ENCODE measurements around the gene TAF4B.
"Not testable (repeated sequence)": the region's sequence is repeated elsewhere in the genome, so short reads cannot be mapped to it uniquely, and the experiment has no call there.

Gene TAF4B

DNA sequence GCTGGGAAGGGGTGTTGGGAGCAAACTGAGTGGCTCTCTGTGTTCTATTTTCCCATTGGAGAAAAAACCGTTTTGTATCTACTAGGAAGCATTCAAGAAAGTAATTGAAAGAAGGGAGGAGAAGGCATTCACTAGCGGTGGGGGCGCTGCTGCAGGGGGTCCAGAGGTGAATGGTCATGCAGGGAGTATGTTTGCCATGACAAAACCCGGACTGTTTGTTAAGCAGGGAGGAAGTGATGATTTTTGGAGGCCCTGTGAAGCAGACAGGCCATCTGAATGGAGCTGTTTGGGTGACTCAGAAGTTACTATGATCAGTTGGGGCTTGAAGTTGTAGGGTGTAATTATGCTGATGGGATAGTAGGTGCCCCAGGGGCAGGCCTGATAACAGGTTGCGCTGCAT lies 7.0 kb downstream of the TAF4B start:
- ChIA-PET CTCF (no interaction called here), POLR2A (no interaction called here)
- Histone ChIP-seq H3K4me3 (ENCODE audit: low read depth, low read length) (no peak overlapping the region), H3K4me1 (ENCODE audit: control insufficient read depth, insufficient read depth, low read length) (peaks cover 6% of the 10 kb centered on the region; the same call in 1 of the 2 replicates), H3K36me3 (ENCODE audit: control insufficient read depth in 2 of 2, insufficient read depth in 1 of 2, low read length in 2 of 2) (no peaks in the 10 kb centered on the region), H3K9me3 (ENCODE audit: control insufficient read depth, insufficient read depth, low read depth, low read length) (no peaks in the 10 kb centered on the region), H3K27ac (ENCODE audit: extremely low read depth, low read depth, low read length) (no peak overlapping the region)
- TF ChIP-seq ZNF624 (tag by site-specific recombination; IDR thresholded peaks at IDR 0.05) (no peak), ZNF394 (tag by site-specific recombination; IDR thresholded peaks at IDR 0.05; ENCODE audit: borderline replicate concordance) (no peak), ZNF302 (tag by site-specific recombination; IDR thresholded peaks at IDR 0.05; ENCODE audit: low read depth) (no peak), GFI1B (tag by site-specific recombination; IDR thresholded peaks at IDR 0.05) (no peak), WT1 (tag by site-specific recombination; IDR thresholded peaks at IDR 0.05) (0 out of 2 replicates have a peak, but pooled peaks have one; percentile 30), ZBTB8A (tag by site-specific recombination; IDR thresholded peaks at IDR 0.05) (0 out of 2 replicates have a peak, but pooled peaks have one; percentile 27), YY2 (tag by site-specific recombination; IDR thresholded peaks at IDR 0.05) (no peak), KLF16 (tag by site-specific recombination; IDR thresholded peaks at IDR 0.05) (no peak), TRIM28 (IDR thresholded peaks at IDR 0.05; ENCODE audit: borderline replicate concordance, low read length) (no peak), SP7 (tag by site-specific recombination; IDR thresholded peaks at IDR 0.05) (peak; percentile 99), GLIS1 (tag by site-specific recombination; IDR thresholded peaks at IDR 0.05) (peak; percentile 43), GLIS2 (tag by site-specific recombination; IDR thresholded peaks at IDR 0.05) (no peak), ZNF146 (tag by site-specific recombination; IDR thresholded peaks at IDR 0.05) (no peak), ZNF175 (tag by site-specific recombination; IDR thresholded peaks at IDR 0.05) (no peak)
- TF ChIP-seq, protein P1, sequence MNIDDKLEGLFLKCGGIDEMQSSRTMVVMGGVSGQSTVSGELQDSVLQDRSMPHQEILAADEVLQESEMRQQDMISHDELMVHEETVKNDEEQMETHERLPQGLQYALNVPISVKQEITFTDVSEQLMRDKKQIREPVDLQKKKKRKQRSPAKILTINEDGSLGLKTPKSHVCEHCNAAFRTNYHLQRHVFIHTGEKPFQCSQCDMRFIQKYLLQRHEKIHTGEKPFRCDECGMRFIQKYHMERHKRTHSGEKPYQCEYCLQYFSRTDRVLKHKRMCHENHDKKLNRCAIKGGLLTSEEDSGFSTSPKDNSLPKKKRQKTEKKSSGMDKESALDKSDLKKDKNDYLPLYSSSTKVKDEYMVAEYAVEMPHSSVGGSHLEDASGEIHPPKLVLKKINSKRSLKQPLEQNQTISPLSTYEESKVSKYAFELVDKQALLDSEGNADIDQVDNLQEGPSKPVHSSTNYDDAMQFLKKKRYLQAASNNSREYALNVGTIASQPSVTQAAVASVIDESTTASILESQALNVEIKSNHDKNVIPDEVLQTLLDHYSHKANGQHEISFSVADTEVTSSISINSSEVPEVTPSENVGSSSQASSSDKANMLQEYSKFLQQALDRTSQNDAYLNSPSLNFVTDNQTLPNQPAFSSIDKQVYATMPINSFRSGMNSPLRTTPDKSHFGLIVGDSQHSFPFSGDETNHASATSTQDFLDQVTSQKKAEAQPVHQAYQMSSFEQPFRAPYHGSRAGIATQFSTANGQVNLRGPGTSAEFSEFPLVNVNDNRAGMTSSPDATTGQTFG (tag by site-specific recombination; IDR thresholded peaks at IDR 0.05; ENCODE audit: borderline replicate concordance) = no peak
- TF ChIP-seq, protein P2, sequence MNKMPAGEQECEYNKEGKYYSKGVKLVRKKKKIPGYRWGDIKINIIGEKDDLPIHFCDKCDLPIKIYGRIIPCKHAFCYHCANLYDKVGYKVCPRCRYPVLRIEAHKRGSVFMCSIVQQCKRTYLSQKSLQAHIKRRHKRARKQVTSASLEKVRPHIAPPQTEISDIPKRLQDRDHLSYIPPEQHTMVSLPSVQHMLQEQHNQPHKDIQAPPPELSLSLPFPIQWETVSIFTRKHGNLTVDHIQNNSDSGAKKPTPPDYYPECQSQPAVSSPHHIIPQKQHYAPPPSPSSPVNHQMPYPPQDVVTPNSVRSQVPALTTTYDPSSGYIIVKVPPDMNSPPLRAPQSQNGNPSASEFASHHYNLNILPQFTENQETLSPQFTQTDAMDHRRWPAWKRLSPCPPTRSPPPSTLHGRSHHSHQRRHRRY (tag by site-specific recombination; IDR thresholded peaks at IDR 0.05) = no peak

DNA sequence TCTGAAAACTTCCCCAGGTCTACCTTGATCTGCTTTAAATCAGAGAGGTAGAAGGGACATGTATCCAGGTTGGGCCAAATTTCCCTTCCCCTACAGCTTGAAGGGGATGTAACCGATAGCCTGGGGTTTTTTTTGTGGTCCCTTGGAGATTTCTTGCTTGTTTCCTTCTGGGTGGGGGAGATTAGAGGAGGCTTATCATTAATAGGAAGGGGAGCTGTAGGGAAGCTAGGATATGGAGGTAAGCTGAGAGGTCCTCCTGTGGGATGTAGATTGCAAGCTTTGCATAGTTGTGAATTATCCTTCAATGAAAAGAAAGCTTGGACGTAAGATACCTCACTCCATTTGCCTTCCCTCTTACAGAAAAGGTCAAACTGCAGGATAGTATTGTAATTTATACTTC lies 11.1 kb downstream of the TAF4B start:
- H3K4me1 ChIP-seq (ENCODE audit: control insufficient read depth, insufficient read depth, low read length); H3K4me3 ChIP-seq (ENCODE audit: low read depth, low read length); H3K36me3 ChIP-seq (ENCODE audit: control insufficient read depth in 2 of 2, insufficient read depth in 1 of 2, low read length in 2 of 2); H3K9me3 ChIP-seq (ENCODE audit: control insufficient read depth, insufficient read depth, low read depth, low read length); CTCF ChIA-PET; H3K27ac ChIP-seq (ENCODE audit: extremely low read depth, low read depth, low read length): not testable (repeated sequence)
- POLR2A ChIA-PET = interaction anchor here (0.6 to 0.8 kb wide), 2 partner anchors 11 to 12 kb away, joined by 3 to 5 read pairs; partner anchors contain the start of gene TAF4B

DNA sequence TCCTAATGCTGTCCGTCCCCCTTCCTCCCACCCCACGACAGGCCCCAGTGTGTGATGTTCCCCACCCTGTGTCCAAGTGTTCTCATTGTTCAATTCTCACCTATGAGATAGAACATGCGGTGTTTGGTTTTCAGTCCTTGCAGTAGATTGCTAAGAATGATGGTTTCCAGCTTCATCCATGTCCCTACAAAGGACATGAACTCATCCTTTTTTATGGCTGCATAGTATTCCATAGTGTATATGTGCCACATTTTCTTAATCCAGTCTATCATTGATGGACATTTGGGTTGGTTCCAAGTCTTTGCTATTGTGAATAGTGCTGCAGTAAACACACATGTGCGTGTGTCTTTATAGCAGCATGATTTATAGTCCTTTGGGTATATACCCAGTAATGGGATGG lies 12.5 kb downstream of the TAF4B start:
- H3K4me3 ChIP-seq (ENCODE audit: low read depth, low read length); H3K4me1 ChIP-seq (ENCODE audit: control insufficient read depth, insufficient read depth, low read length); H3K36me3 ChIP-seq (ENCODE audit: control insufficient read depth in 2 of 2, insufficient read depth in 1 of 2, low read length in 2 of 2); H3K9me3 ChIP-seq (ENCODE audit: control insufficient read depth, insufficient read depth, low read depth, low read length); H3K27ac ChIP-seq (ENCODE audit: extremely low read depth, low read depth, low read length); CTCF ChIA-PET; POLR2A ChIA-PET: not testable (repeated sequence)
- TF ChIP-seq, protein P3, sequence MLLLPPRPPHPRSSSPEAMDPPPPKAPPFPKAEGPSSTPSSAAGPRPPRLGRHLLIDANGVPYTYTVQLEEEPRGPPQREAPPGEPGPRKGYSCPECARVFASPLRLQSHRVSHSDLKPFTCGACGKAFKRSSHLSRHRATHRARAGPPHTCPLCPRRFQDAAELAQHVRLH (tag by site-specific recombination; IDR thresholded peaks at IDR 0.05) = peak; percentile 69
- TF ChIP-seq, protein P4, sequence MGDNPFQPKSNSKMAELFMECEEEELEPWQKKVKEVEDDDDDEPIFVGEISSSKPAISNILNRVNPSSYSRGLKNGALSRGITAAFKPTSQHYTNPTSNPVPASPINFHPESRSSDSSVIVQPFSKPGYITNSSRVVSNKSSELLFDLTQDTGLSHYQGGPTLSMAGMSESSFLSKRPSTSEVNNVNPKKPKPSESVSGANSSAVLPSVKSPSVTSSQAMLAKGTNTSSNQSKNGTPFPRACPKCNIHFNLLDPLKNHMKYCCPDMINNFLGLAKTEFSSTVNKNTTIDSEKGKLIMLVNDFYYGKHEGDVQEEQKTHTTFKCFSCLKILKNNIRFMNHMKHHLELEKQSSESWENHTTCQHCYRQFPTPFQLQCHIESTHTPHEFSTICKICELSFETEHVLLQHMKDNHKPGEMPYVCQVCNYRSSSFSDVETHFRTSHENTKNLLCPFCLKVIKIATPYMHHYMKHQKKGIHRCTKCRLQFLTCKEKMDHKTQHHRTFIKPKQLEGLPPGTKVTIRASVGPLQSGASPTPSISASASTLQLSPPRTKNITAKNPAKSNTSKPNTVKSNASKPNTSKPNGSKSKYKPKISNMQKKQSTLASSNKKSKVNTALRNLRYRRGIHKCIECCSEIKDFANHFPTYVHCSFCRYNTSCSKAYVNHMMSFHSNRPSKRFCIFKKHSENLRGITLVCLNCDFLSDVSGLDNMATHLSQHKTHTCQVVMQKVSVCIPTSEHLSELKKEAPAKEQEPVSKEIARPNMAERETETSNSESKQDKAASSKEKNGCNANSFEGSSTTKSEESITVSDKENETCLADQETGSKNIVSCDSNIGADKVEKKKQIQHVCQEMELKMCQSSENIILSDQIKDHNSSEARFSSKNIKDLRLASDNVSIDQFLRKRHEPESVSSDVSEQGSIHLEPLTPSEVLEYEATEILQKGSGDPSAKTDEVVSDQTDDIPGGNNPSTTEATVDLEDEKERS (tag by site-specific recombination; IDR thresholded peaks at IDR 0.05) = peak; percentile 71; the same call in 1 of the 2 replicates
- TF ChIP-seq ZNF146 (tag by site-specific recombination; IDR thresholded peaks at IDR 0.05) = peak; percentile 76

DNA sequence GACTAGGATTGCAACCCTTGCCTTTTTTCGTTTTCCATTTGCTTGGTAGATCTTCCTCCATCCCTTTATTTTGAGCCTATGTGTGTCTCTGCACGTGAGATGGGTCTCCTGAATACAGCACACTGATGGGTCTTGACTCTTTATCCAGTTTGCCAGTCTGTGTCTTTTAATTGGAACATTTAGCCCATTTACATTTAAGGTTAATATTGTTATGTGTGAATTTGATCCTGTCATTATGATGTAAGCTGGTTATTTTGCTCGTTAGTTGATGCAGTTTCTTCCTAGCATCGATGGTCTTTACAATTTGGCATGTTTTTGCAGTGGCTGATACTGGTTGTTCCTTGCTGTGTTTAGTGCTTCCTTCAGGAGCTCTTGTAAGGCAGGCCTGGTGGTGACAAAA lies 16.1 kb downstream of the TAF4B start:
- H3K4me1 ChIP-seq (ENCODE audit: control insufficient read depth, insufficient read depth, low read length); H3K27ac ChIP-seq (ENCODE audit: extremely low read depth, low read depth, low read length); H3K36me3 ChIP-seq (ENCODE audit: control insufficient read depth in 2 of 2, insufficient read depth in 1 of 2, low read length in 2 of 2); CTCF ChIA-PET; H3K4me3 ChIP-seq (ENCODE audit: low read depth, low read length); H3K9me3 ChIP-seq (ENCODE audit: control insufficient read depth, insufficient read depth, low read depth, low read length); POLR2A ChIA-PET: not testable (repeated sequence)

DNA sequence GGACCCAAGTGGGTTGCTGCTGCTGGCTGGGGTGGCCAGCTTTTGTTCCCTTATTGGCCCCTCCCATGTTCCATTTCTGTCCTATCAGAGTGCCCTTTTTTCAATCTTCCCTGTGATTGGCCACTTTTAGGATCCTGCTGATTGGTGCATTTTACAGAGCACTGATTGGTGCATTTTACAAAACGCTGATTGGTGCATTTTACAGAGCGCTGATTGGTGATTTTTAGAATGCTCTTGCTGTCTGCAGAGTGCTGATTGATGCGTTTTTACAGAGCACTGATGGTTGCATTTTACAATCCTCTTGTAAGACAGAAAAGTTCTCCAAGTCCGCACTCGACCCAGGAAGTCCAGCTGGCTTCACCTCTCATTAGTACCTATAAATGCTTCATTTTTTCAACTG lies 19.2 kb downstream of the TAF4B start:
- H3K36me3 ChIP-seq (ENCODE audit: control insufficient read depth in 2 of 2, insufficient read depth in 1 of 2, low read length in 2 of 2); H3K27ac ChIP-seq (ENCODE audit: extremely low read depth, low read depth, low read length); H3K4me1 ChIP-seq (ENCODE audit: control insufficient read depth, insufficient read depth, low read length); POLR2A ChIA-PET; H3K4me3 ChIP-seq (ENCODE audit: low read depth, low read length); H3K9me3 ChIP-seq (ENCODE audit: control insufficient read depth, insufficient read depth, low read depth, low read length); CTCF ChIA-PET: not testable (repeated sequence)

All from HEK293 (cell line).